ENCODE measurements around the gene RNPEPL1.

RNPEPL1 gene

DNA sequence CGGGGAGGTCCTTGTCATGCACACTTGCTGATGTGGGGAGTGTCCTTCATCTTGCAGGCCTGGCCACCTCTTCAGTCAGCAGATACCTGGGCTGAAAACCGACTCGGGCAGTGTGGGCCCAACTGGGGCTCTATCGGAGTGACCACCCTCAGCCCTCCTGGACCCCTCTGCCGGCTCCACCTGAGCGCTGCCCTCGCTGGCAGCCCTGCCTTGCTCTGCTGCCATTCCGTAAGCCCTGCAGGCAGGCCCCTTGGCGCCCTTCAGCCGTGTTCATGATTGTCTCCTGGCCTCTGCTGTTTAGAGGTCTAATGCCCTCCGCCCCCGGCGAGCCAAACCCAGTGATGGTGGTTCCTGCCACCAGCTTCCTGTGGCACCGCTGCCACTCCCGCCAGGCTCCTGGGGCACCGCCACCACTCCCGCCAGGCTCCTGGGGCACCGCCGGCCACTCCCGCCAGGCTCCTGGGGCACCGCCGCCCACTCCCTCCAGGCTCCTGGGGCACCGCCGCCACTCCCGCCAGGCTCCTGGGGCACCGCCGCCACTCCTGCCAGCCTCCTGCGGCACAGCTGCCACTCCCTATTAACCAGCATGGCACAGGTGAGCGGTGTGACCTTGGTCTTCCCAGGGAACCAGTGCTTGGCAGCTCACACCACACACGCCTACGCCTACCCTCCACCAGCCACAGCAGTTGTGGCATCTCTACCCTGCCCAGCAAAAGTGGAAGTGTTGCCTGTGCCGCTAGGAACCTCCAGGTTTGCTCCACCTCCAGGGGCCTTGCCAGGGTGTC is 34.2 kb downstream of the RNPEPL1 start:
- Histone ChIP-seq H3K36me3 (ENCODE audit: insufficient read depth, low read length) (no peaks in the 10 kb centered on the region), H3K4me3 (no peak overlapping the region), H3K9ac (ENCODE audit: insufficient read length) (no peak overlapping the region), H3K9me3 (ENCODE audit: low read depth, low read length) (no peaks in the 10 kb centered on the region), H3K27ac (no peak overlapping the region)
- DNase-seq (ENCODE audit: low read depth, low spot score): no peak
- TF ChIP-seq EZH2 (IDR thresholded peaks at IDR 0.05) (no peak), FOXP2 (optimal IDR thresholded peaks at IDR 0.05; ENCODE audit: control extremely low read depth, extremely low read length, insufficient read depth) (no peak), POLR2AphosphoS5 (IDR thresholded peaks at IDR 0.05; ENCODE audit: borderline replicate concordance, low read depth, low read length) (no peak)

DNA sequence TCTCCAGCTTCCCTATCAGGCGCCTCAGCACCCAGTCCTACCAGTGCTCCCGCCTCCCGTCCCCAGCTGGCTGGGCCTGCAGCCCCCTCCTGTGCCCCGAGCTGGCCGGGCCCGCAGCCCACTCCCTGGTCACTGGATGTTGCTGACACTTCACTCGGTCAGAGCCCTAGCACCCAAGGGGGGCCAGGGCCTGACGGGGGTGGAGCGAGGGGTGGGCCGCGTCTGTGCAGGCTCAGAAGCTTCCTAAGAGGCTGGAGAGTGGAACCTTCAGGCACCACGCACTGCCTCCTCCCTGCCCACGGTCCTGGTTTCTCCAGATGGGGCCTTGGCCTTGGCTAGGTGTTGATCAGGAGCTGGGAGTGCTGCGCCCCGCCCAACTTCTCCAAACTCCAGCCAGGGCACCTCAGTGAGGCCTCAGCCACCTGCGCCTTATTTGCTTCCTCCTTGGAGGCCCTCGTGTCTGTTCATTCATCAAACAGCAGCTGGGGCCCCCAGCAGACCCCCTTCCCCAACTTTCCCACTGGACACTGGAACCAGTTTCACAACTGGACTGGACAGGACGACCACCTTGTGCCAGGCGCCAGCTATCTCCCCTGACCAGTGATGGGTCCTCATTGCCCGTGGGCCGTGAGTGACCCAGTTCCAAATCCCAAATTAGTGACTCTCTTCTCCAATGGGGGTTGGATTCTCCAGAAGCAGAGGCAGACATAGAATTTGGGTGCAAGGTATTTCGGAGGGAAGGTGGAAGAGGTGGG is 35.0 kb downstream of the RNPEPL1 start:
- no peak for DNase-seq (ENCODE audit: low read depth, low spot score)
- Histone ChIP-seq H3K27ac (no peak overlapping the region), H3K4me3 (no peak overlapping the region), H3K36me3 (ENCODE audit: insufficient read depth, low read length) (no peaks in the 10 kb centered on the region), H3K9ac (ENCODE audit: insufficient read length) (no peak overlapping the region), H3K9me3 (ENCODE audit: low read depth, low read length) (no peaks in the 10 kb centered on the region)
- TF ChIP-seq POLR2AphosphoS5 (IDR thresholded peaks at IDR 0.05; ENCODE audit: borderline replicate concordance, low read depth, low read length) (no peak), EZH2 (IDR thresholded peaks at IDR 0.05) (no peak), FOXP2 (optimal IDR thresholded peaks at IDR 0.05; ENCODE audit: control extremely low read depth, extremely low read length, insufficient read depth) (no peak)

GRCh38 chr2:240603846-240604245 is 35.6 kb downstream of the RNPEPL1 start:
- Histone ChIP-seq H3K9ac (ENCODE audit: insufficient read length) (no peak overlapping the region), H3K27ac (no peak overlapping the region), H3K4me3 (no peak overlapping the region), H3K9me3 (ENCODE audit: low read depth, low read length) (no peaks in the 10 kb centered on the region), H3K36me3 (ENCODE audit: insufficient read depth, low read length) (no peaks in the 10 kb centered on the region)
- DNase-seq (ENCODE audit: low read depth, low spot score): no peak
- TF ChIP-seq EZH2 (IDR thresholded peaks at IDR 0.05) (no peak), POLR2AphosphoS5 (IDR thresholded peaks at IDR 0.05; ENCODE audit: borderline replicate concordance, low read depth, low read length) (no peak), FOXP2 (optimal IDR thresholded peaks at IDR 0.05; ENCODE audit: control extremely low read depth, extremely low read length, insufficient read depth) (no peak)

- TF ChIP-seq FOXP2 (optimal IDR thresholded peaks at IDR 0.05; ENCODE audit: control extremely low read depth, extremely low read length, insufficient read depth) (no peak), EZH2 (IDR thresholded peaks at IDR 0.05) (no peak), POLR2AphosphoS5 (IDR thresholded peaks at IDR 0.05; ENCODE audit: borderline replicate concordance, low read depth, low read length) (no peak)
- Histone ChIP-seq H3K9me3 (ENCODE audit: low read depth, low read length) (no peaks in the 10 kb centered on the region), H3K36me3 (ENCODE audit: insufficient read depth, low read length) (no peaks in the 10 kb centered on the region), H3K4me3 (no peak overlapping the region), H3K27ac (no peak overlapping the region), H3K9ac (ENCODE audit: insufficient read length) (no peak overlapping the region)
- no peak for DNase-seq (ENCODE audit: low read depth, low spot score)
These were observed 36.1 kb downstream of the RNPEPL1 start for GRCh38 chr2:240604291-240604938.

DNA sequence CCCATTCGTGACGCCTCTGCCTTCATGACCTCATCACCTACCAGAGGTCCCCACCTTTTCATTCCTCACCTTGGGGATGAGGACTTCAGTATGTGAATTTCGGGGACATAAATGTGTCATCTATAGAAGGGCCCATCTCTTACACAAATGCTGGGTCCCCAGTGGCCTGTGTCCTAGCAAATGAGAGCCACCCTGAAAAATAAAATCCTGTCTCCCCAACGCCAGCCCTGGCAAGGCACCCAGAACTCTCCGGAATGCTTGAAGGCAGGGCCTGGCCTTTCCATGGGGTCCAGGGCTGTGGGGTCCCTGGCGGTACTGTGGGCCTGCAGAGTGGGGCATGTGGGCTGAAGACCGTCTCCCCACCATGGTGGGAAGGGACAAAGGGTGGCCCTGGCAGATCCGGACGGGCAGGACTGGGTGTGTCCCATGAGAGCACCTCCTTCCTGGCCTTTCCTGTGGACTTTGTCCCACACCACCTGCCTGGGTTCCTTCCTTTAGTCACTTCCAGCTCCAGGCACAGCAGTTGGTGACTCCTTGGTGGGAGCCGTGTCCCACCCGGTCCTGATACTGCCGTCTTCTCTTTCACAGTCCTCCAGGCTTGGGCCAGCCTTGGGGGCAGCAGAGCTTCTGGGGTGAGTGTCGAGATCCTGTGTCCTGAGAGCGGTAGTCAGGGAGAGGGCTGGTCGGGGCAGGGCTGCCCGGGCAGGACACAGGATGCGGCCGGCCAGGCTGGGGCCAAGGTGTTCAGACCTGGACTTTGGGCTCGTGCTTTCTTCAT is 36.8 kb downstream of the RNPEPL1 start:
- H3K36me3 ChIP-seq (ENCODE audit: insufficient read depth, low read length): no peaks in the 10 kb centered on the region
- no peak overlapping the region for H3K9ac ChIP-seq (ENCODE audit: insufficient read length)
- H3K27ac ChIP-seq: no peak overlapping the region
- no peaks in the 10 kb centered on the region for H3K9me3 ChIP-seq (ENCODE audit: low read depth, low read length)
- TF ChIP-seq EZH2 (IDR thresholded peaks at IDR 0.05) (no peak), FOXP2 (optimal IDR thresholded peaks at IDR 0.05; ENCODE audit: control extremely low read depth, extremely low read length, insufficient read depth) (no peak), POLR2AphosphoS5 (IDR thresholded peaks at IDR 0.05; ENCODE audit: borderline replicate concordance, low read depth, low read length) (no peak)
- no peak overlapping the region for H3K4me3 ChIP-seq
- DNase-seq (ENCODE audit: low read depth, low spot score): no peak

GRCh38 chr2:240605867-240606743 is 37.8 kb downstream of the RNPEPL1 start:
- Histone ChIP-seq H3K9ac (ENCODE audit: insufficient read length) (no peak overlapping the region), H3K27ac (no peak overlapping the region), H3K36me3 (ENCODE audit: insufficient read depth, low read length) (no peaks in the 10 kb centered on the region), H3K9me3 (ENCODE audit: low read depth, low read length) (no peaks in the 10 kb centered on the region), H3K4me3 (no peak overlapping the region)
- no peak for DNase-seq (ENCODE audit: low read depth, low spot score)
- TF ChIP-seq EZH2 (IDR thresholded peaks at IDR 0.05) (no peak), FOXP2 (optimal IDR thresholded peaks at IDR 0.05; ENCODE audit: control extremely low read depth, extremely low read length, insufficient read depth) (no peak), POLR2AphosphoS5 (IDR thresholded peaks at IDR 0.05; ENCODE audit: borderline replicate concordance, low read depth, low read length) (no peak)

GRCh38 chr2:240611601-240612210 is 43.4 kb downstream of the RNPEPL1 start:
- no peak for DNase-seq (ENCODE audit: low read depth, low spot score)
- H3K9me3 ChIP-seq (ENCODE audit: low read depth, low read length): no peaks in the 10 kb centered on the region
- no peak overlapping the region for H3K27ac ChIP-seq
- H3K9ac ChIP-seq (ENCODE audit: insufficient read length): no peak overlapping the region
- H3K36me3 ChIP-seq (ENCODE audit: insufficient read depth, low read length): no peaks in the 10 kb centered on the region
- no peak overlapping the region for H3K4me3 ChIP-seq
- TF ChIP-seq EZH2 (IDR thresholded peaks at IDR 0.05): no peak

All from SK-N-MC (cell line).